Endothelial cell of umbilical vein (primary cell): Measurements from ENCODE around the gene GCNT2. TPM values are rescaled to one million over a fixed set of nuclear protein-coding genes. Genes with fewer than 3 reads are reported as not detected.

Experiments used
- BruUV-seq: library from RNA; stranded (reverse); fragments of 400-500 nt; replicated peaks from 2 replicates; lab custom pipeline; 2021; lab: Mats Ljungman, UMichigan
- CTCF ChIA-PET: fragments of 300-600, 350-600 bp; sonication (Branson Sonifier 250); formaldehyde crosslinking; loops from one replicate; lab custom pipeline; 2021; ENCODE audit warnings: antibody characterized with exemption, inconsistent platforms; lab: Charles Lee
- POLR2A ChIA-PET: fragments of 300-600, 350-600 bp; sonication (Branson Sonifier 250); formaldehyde crosslinking; loops from one replicate; lab custom pipeline; 2021; ENCODE audit warnings: antibody characterized with exemption, inconsistent platforms; lab: Charles Lee
- DNase-seq: peaks from one replicate; pipeline ENCODE4 v3.0.0-alpha.2; 2011; ENCODE audit warnings: low read depth, low spot score
- FAIRE-seq: peaks from 2 replicates; lab custom pipeline; 2011; peaks lifted over from hg19 to GRCh38; lab: Jason Lieb, UNC
- H2AFZ ChIP-seq: 2 replicates; pipeline ENCODE4 v1.6.0; 2012; ENCODE audit warnings: low read depth, low read length, control low read depth, inconsistent platforms
- H3K27ac ChIP-seq: 2 replicates; pipeline ENCODE4 v1.5.1; 2011; ENCODE audit warnings: low read depth, mild to moderate bottlenecking, control low read depth, low read length, moderate library complexity; ENCODE audit not compliant: insufficient read depth
- H3K27me3 ChIP-seq, 2 experiments: 2 replicates each; pipeline versions ENCODE4 v1.6.0 to v1.6.1; 2011; ENCODE audit warnings: low read length in 2 of 2, mixed read lengths in 1 of 2; ENCODE audit not compliant: control insufficient read depth in 2 of 2, insufficient read depth in 2 of 2
- H3K36me3 ChIP-seq, 2 experiments: 2 replicates in 1 of 2; 3 replicates in 1 of 2; pipeline ENCODE4 v1.5.1; 2011; ENCODE audit warnings: low read length in 2 of 2, mild to moderate bottlenecking in 1 of 2, moderate library complexity in 1 of 2; ENCODE audit not compliant: control insufficient read depth in 2 of 2, insufficient read depth in 2 of 2; ENCODE audit errors: extremely low read depth in 1 of 2
- H3K4me1 ChIP-seq: 3 replicates; pipeline ENCODE4 v1.5.1; 2011; ENCODE audit warnings: mild to moderate bottlenecking, low read length; ENCODE audit not compliant: control insufficient read depth, insufficient read depth; ENCODE audit errors: extremely low read depth
- H3K4me2 ChIP-seq: 2 replicates; pipeline ENCODE4 v1.6.1; 2011; ENCODE audit warnings: low read length, control low read depth, mixed read lengths; ENCODE audit not compliant: insufficient read depth
- H3K4me3 ChIP-seq, 3 experiments: fragments of 200-600 bp in 1 of 3; sonication (generic), shearing (Covaris generic) in 1 of 3; replicated peaks in 1 of 3; 2 replicates each; pipeline ENCODE4 v1.5.1; 2011 to 2016; ENCODE audit warnings: control low read depth in 3 of 3, low read length in 3 of 3, mild to moderate bottlenecking in 2 of 3, inconsistent platforms in 1 of 3, low read depth in 1 of 3, moderate library complexity in 1 of 3; ENCODE audit not compliant: insufficient read depth in 1 of 3
- H3K79me2 ChIP-seq: 2 replicates; pipeline ENCODE4 v1.6.0; 2012; ENCODE audit warnings: low read length, inconsistent platforms; ENCODE audit not compliant: control insufficient read depth, insufficient read depth
- H3K9ac ChIP-seq: replicated peaks from 2 replicates; pipeline ENCODE3; 2011; ENCODE audit warnings: low read length, control low read depth; ENCODE audit not compliant: insufficient read depth; ENCODE audit errors: extremely low read depth
- H3K9me1 ChIP-seq: replicated peaks from 3 replicates; pipeline ENCODE4 v1.6.0; 2011; ENCODE audit warnings: mild to moderate bottlenecking, low read length; ENCODE audit not compliant: control insufficient read depth, insufficient read depth; ENCODE audit errors: extremely low read depth
- H3K9me3 ChIP-seq: replicated peaks from 2 replicates; pipeline ENCODE4 v1.5.1; 2012; ENCODE audit warnings: low read length, inconsistent platforms; ENCODE audit not compliant: control insufficient read depth, insufficient read depth
- H4K20me1 ChIP-seq: replicated peaks from 2 replicates; pipeline ENCODE3; 2011; ENCODE audit warnings: mild to moderate bottlenecking, low read length; ENCODE audit not compliant: control insufficient read depth, insufficient read depth; ENCODE audit errors: extremely low read depth
- CTCF ChIP-seq, 2 donors: IDR thresholded peaks; 1 replicate in 1 of 2; 2 replicates in 1 of 2; pipeline ENCODE4 v1.5.1; 2011; ENCODE audit warnings: low read length in 2 of 2, mild to moderate bottlenecking in 2 of 2, moderate library complexity in 2 of 2, control low read depth in 1 of 2, inconsistent platforms in 1 of 2, low read depth in 1 of 2; ENCODE audit not compliant: insufficient read depth in 1 of 2; ENCODE audit errors: extremely low read depth in 1 of 2
- EZH2 ChIP-seq: IDR thresholded peaks from 2 replicates; pipeline ENCODE4 v1.6.1; 2012; ENCODE audit warnings: borderline replicate concordance, low read depth, mild to moderate bottlenecking, moderate library complexity, low read length, inconsistent platforms; ENCODE audit not compliant: severe bottlenecking
- FOS ChIP-seq: IDR thresholded peaks from 2 replicates; pipeline ENCODE4 v1.6.1; 2011; ENCODE audit warnings: mild to moderate bottlenecking, low read length, moderate library complexity, borderline replicate concordance; ENCODE audit not compliant: insufficient read depth
- GATA2 ChIP-seq: IDR thresholded peaks from 2 replicates; pipeline ENCODE4 v1.7.0; 2011; ENCODE audit warnings: low read depth, mild to moderate bottlenecking, moderate library complexity, mixed read lengths, low read length; ENCODE audit not compliant: insufficient read length, insufficient read depth
- JUN ChIP-seq: IDR thresholded peaks from 2 replicates; pipeline ENCODE4 v1.6.1; 2011; ENCODE audit warnings: borderline replicate concordance, low read depth; ENCODE audit not compliant: insufficient read length, insufficient read depth
- MAX ChIP-seq: IDR thresholded peaks from 2 replicates; pipeline ENCODE4 v1.6.1; 2011; ENCODE audit not compliant: insufficient read depth, insufficient read length
- MYC ChIP-seq: IDR thresholded peaks from one replicate; pipeline ENCODE4 v1.6.1; 2011; ENCODE audit warnings: mild to moderate bottlenecking, low read depth, low read length
- POLR2A ChIP-seq: IDR thresholded peaks from 2 replicates; pipeline ENCODE4 v1.6.1; 2012; ENCODE audit warnings: low read depth, mild to moderate bottlenecking, control low read depth, low read length
- POLR2AphosphoS5 ChIP-seq: IDR thresholded peaks from 2 replicates; pipeline ENCODE4 v1.6.1; 2012; ENCODE audit warnings: low read depth, mild to moderate bottlenecking, control low read depth, low read length, moderate library complexity; ENCODE audit not compliant: insufficient read depth
- dilution Hi-C: fragments of 300-500 bp; cut with MboI; formaldehyde crosslinking; loops from one replicate; pipeline ENCODE4 v1.15.0; 2019; ENCODE audit warnings: low sequenced_read_pairs; ENCODE audit not compliant: extremely low pct_ligation_motif_present
- intact Hi-C: fragments of 100-400 bp; cut with micrococcal nuclease; formaldehyde crosslinking; loops from one replicate; pipeline ENCODE4 v1.10.0; 2022
- polyA plus RNA-seq, 4 experiments: library from polyadenylated mRNA; depleted of rRNA in 3 of 4; stranded (reverse) in 3 of 4; unstranded in 1 of 4; fragments of >200 nt; gene quantifications; 2 replicates each; pipeline versions ENCODE4 v1.2.1 to v1.2.3, GENCODE V29; 2011 to 2012; ENCODE audit warnings: missing spikeins in 1 of 4
- total RNA-seq: library from RNA; stranded (reverse); gene quantifications from 2 replicates; pipeline ENCODE4 v1.2.3, GENCODE V29; 2021

GCNT2 gene
- total and polyA plus RNA-seq, 2 donors (not counting 3 experiments of a cell fraction or from before 2014, with no cell fraction given): 3.8 to 10.9 TPM

- H3K9ac ChIP-seq: no peak overlapping the region
- no peak for FAIRE-seq
- H3K27ac ChIP-seq: no peak overlapping the region
- H3K27me3 ChIP-seq: no peaks in the 10 kb centered on the region
- no peak overlapping the region for H3K4me3 ChIP-seq
- H3K9me3 ChIP-seq: no peaks in the 10 kb centered on the region
- no peaks in the 10 kb centered on the region for H4K20me1 ChIP-seq
- no peaks in the 10 kb centered on the region for H3K36me3 ChIP-seq
- BruUV-seq: no TSS peak
- no peak overlapping the region for H2AFZ ChIP-seq
- ChIA-PET CTCF (interaction anchor here (0.5 kb wide), 1 partner anchor 41 kb away, joined by 3 read pairs; no protein-coding TSS in a partner anchor), POLR2A (no interaction called here)
- no peaks in the 10 kb centered on the region for H3K9me1 ChIP-seq
- no peaks in the 10 kb centered on the region for H3K79me2 ChIP-seq
- no peaks in the 10 kb centered on the region for H3K4me1 ChIP-seq
- intact Hi-C loops (no loop called here), dilution Hi-C loops (no loop called here)
- DNase-seq: peak; percentile 74
- no peak for TF ChIP-seq FOS
- no peak for TF ChIP-seq GATA2
- TF ChIP-seq CTCF (IDR thresholded peaks at IDR 0.05; ENCODE audit: extremely low read depth in 1 of 2, insufficient read depth in 1 of 2, low read depth in 1 of 2, low read length in 2 of 2): no peak
- no peak for TF ChIP-seq MYC
- no peak for TF ChIP-seq EZH2
- no peak for TF ChIP-seq MAX
- no peak for TF ChIP-seq POLR2A
- no peak for TF ChIP-seq POLR2AphosphoS5
- TF ChIP-seq JUN: no peak
- no peak overlapping the region for H3K4me2 ChIP-seq
Observed at GRCh38 chr6:10576226-10576625, 55.1 kb downstream of the GCNT2 start.
